NCI-H1092 (cell line): ENCODE measurements around the gene TDO2.
"Not testable (repeated sequence)": the region's sequence is repeated elsewhere in the genome, so short reads cannot be mapped to it uniquely, and the experiment has no call there.

Source experiments
- DNase-seq: peaks from one replicate; lab custom pipeline; 2025; lab: John Stamatoyannopoulos, UW

Gene TDO2

DNA sequence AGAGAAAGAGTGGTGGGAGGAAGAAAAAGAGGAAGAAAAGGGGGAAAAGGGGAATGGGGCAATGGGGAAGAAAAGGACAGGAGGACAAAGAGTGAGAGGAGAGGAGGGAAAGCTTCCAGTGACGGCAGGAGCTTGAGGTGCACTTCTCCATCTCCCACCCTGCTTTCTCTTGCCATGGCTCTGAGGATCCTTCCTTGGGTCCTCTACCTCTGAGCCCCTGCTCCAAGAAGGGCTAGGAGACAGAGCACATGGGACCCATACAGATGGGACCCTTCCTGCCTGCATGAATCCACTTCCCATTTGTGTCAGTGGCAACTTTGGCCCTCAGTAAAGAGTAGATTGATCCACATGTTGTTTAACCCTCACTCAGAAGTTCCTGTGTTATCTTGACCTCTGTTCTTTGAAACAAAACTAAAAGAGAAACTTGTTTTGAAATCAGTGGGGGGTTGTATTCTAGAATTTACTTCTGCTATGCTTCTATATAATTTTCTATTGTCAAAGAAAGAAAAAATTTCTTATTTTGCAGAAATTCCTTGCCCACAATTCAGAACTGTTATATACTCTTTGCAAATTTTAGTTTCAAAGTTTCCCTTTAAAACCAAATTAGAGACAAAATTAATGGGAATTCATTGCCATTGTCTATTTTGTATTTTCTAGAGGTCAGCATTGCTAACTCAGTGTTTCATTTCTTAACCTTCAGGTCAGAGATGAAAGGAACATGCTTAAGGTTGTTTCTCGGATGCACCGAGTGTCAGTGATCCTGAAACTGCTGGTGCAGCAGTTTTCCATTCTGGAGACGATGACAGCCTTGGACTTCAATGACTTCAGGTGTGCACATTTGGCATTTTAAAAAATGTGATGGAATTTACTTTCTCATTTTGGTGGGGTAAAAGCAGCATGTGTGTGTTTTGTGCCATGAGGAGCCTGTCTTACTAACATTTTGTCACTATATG, 5.0 kb downstream of the TDO2 start:
- DNase-seq, result no peak

DNA sequence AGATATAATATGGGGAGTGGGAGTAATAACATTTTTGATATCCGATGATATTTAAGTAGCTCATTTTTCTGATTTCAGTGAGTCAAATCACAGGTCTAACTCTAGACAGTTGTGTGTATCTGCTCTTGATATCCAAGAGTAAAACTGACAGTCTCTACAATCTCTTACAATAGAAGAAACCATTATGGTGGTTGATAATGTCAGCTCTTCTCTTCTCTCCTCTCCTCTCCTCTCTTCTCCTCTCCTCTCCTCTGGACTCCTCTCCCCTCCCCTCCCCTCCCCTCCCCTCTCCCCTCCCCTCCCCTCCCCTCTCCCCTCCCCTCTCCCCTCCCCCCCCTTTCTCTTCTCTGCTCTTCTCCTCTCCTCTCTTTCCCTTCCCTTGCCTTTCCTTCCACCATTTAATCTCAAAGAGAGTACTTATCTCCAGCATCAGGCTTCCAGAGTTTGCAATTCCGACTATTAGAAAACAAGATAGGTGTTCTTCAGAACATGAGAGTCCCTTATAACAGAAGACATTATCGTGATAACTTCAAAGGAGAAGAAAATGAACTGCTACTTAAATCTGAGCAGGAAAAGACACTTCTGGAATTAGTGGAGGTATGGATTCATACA, 6.2 kb downstream of the TDO2 start:
- no peak for DNase-seq

DNA sequence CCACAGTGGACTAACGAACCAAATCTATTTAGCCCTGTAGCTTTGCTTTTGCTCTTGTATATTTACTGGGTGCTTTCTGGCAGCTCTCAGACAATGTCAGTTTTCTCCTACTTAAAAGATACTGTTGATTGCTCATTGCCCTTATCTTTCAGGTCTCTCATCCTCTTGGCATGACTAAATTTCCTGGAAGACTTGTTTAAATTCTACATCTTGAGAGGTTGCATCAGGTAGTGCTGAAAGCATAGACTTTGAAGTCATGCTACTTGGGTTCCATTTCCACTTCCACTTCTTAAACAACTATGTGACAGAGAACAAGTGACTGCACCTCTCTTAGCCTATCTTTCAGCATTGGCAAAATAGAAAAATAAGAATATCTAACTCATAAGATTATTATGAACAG, 8.4 kb downstream of the TDO2 start:
- DNase-seq, result no peak

DNA sequence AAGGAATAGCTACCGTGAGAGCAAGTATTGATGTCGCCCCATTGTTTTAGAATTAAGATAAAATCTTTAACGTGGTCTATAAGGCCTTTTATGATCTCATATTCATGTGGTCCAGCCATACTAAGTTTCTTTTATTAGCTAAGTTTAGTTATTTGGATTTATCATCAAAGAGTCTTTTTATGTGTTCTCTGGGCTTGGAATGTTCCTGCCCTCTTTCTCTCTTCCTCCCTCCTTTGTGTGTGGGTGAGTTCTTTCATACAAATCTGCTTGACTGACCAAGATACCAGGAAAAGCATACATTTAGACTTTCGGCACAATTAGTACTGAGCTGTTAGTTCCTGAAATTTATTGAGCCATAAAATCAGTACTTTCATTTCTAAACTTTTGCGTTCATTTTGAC, 11.3 kb downstream of the TDO2 start:
- DNase-seq, result no peak

DNA sequence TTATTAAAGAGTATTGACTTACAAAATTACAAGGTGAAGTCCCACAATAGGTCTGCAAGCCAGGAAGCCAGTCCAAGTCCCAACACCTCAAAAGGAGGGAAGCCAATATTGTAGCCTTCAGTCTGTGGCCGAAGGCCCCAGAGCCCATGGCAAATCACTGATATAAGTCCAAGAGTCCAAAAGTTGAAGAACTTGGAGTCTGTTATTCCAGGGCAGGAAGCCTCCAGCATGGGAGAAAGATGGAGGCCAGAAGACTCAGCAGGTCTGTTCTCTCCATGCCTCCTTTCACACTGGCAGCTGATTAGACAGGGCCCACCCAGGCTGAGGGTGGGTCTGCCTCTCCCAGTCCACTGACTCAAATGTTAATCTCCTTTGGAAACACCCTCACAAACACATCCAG, 18.1 kb downstream of the TDO2 start:
- DNase-seq, result no peak

DNA sequence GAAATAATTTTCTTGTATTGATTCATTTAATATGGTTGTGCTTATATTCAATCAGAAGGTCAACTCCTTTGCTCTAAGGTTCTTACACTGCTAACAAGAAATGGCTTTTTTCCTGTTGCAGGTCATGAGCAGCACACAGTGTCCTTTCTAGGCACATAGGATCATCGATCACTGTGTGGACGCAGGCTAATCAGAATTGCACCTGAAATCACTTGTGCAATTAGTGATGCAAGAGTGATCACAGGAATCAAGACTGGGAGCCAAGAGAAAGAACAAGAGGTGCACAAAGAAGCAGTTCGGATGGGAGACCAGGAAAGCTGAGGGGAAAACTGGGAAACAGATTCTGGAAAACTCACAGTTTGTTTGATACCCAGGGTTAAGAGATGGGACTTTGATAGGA, 21.1 kb downstream of the TDO2 start:
- no peak for DNase-seq

DNA sequence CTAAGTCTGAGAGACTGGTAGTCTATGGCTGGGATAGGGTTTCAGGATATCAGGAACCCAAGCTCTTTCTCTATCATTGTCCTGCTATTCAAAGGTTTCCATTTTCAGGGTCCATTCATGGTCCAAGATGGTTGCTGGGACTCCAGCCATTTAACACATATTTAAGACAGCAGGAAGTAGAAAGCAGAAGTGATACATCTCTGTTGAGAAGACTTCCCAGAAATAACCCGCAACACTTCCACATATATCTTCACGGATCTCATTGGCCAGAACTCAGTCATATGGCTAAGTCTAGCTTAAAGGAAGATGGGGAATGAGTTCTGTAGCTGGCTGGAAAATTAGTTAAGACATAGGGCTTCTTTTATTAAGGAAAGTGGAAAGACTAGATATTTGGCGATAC, 26.3 kb downstream of the TDO2 start:
- DNase-seq, result no peak

DNA sequence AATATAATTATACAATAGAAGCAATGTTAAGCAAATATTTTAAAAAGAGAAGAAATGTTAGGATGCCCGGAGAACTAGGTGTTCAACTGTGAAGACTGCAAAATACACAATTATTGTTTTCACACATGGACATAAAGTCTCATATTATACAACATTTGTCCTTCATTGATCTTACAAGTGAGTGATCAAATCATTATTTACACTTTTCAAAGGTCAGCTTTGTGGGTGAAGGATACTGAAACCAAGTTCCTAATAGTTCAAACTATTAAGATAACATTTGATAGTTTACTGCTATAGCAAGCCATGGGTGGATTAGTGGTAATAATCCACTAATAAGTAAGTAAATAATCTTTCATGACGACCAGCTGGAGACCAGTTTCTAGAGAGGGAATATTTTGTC, 26.8 kb downstream of the TDO2 start:
- DNase-seq, result no peak

DNA sequence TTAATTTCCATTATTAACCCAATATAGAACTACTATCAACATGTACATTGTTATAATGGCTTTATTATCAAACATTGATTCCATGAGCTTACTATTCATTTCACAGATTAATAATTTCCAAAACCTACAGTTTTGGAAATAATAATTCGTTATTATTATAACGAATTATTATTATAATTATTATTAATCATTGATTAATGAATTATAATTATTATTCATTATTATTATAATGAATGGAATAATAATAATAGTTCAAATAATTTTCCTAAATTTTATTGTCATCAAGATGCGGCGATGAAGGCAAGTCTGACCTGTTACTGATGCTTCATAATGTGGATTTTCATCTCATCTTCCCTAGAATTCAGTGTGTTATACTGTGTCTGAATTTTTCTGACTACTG, 28.1 kb downstream of the TDO2 start:
- no peak for DNase-seq

DNA sequence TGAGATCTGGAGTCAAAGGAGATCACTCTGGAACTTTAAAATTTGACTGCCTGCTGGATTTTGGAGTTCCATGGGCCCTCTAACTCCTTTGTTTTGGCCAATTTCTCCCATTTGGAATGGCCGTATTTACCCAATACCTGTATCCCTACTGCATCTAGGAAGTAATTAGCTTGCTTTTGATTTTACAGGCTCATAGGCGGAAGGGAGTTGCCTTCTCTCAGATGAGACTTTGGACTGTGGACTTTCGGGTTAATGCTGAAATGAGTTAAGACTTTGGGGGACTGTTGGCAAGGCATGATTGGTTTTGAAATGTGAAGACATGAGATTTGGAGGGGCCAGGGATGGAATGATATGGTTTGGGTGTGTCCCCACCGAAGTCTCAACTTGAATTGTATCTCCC, 31.1 kb downstream of the TDO2 start:
- not testable (repeated sequence) for DNase-seq

DNA sequence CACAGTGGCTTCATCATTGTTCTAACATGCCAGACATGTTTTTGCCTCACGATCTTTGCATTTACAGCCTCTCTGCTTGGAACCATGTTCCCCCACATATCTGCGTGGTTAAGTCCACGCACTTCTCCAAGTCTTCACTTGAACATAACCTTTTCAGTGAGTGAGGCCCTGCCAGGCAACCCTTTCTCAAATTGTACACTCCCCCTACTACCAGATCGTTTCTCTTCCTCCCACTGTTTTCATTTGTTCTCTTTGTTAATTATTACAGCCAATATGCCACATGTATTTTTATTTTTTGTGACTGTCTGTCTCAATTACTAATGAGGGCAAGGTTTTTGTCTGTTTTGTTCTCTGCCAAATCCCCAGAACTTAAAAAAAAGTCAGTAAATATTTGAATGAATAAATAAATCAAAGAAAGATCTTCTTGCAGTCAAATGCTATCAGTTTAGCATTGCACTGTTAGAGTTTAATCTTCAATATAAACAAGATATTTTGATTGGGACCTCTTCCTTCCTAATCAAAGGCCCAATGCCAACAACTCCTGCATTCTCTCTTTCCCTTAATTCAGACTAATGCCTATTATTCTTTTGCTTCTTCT, 32.0 kb downstream of the TDO2 start:
- DNase-seq, result no peak

DNA sequence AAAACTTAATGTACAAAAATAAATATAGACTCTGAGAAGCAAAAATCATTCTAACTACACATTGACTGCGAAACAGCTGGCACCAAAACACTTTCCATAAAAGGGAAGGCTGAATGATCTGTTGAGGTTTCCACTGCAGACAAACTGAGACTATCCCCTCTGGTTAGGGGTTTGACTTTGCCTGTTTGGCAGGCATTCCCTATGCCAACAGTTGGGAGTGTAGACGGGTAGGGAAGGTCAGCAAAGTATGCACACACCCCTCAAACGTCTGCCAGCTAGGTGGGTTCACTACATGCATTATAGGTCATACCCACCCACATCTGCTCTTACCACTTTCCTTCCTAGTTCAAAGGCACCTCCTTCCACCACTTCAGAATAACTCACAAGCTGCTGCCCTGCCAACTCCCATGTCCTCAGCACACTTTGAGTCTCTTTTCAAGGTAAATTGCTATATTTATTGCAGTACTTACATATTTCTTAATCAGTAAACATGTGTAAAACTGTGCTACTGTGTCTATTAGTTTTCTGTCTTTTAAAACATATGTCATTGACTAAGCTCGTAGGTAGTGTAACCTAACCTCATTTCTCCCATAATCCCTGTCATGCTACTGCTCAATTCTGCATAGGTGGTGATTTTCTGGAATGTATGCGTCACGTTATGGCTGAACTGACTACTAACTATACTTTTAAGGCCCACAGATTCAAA, 37.7 kb downstream of the TDO2 start:
- no peak for DNase-seq

DNA sequence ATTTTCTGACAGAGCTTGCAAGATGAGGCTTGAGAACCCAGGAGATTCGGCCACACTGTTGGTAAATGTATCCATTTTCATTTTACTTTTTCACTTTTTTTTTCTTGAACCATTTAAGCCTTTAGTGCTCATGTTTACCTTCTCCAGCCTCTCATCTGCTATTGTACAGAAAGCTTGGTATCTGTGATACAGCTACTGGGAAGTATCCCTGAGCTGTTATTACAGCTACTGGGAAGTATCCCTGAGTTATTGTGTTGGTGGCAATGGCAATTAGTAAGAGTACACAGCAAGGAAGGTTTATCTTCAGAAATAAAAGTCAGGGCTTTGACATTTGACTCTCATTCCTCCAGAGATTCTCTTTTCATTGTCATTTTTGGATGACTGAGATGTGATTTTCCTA, 38.3 kb downstream of the TDO2 start:
- DNase-seq, result no peak

DNA sequence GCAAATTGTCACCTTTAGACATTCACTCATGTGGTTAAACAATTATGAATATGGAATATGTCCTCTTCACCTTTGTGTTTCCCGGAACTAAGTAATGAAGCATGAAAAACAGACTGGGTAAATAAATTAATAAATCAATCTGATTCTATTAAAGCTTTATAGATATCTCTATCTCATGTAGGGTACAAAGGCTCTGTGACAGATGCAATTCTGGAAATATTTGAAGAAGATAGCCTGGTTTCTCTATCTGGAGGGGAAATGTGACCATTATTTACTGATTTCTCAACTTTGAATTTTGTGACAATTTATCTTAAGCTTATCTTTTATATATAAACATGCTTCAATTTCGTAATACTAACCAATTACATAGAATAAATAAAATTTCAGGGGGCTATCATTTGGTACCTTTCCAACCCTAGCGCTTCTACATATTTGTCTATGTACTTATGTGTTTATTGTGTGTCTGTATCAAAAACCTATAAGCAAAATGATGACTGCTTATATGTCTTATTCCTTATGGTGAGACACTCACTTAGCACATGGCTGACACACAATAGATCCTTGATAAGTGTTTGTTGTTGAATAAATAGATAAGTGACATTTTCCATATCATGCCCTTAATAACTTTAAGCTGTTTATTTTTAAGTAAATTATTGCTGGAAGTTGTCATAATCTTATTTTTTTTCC, 40.3 kb downstream of the TDO2 start:
- DNase-seq, result no peak

DNA sequence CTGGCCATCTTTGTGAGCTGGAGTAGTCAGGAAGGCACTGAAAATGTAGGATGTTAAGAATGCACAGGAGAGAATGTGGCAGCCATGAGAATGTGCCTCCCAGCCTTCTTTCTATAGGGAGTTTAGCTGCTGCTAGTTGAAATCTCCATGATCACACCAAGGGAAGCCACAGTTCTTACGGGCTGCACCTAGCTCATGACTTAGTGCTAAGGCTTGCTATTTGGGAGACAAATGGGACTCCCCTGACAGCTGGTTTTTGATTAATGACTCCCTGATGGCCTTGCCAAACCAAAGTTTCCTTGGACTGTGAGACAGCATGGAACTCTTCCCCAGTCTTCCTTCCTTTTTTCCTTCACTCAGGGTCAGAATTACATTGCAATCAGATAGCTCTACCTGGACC, 41.0 kb downstream of the TDO2 start:
- no peak for DNase-seq

DNA sequence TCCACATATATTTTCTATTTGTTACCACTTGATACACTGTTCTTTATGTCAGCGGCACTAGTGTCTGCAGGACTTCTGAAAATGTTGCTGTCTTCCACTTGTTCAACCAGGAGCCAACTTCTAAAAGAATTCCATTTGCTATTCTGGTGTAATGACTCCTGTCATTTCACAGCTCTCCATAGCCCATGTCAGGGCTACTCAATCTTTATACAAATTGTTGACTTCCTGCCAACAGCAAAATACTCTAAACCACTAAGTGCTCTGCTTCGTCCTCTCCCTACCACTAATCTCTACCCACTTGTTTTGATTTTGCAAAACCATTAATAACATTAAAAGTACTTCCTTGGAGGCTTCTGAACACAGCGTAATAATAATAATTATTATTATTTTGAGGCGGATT, 43.0 kb downstream of the TDO2 start:
- no peak for DNase-seq

DNA sequence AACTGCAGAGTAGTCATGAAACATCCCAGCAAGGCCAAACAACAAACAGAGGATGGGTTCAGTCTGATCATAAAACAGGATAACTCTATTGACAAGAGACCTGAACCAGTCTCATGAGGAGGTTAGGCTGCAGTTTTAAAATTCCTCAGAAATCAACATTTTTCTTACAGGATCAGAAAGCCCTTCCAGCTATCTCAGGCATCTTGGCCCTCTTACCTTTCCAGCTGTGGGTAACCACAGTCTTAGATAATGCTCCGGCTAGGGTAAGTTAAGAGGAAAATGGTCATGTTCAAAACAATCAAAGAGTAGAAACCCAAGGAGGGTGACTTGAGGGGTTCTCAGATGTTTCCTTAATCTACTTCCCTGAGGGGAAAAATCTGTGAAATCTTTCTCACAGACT, 45.0 kb downstream of the TDO2 start:
- no peak for DNase-seq

DNA sequence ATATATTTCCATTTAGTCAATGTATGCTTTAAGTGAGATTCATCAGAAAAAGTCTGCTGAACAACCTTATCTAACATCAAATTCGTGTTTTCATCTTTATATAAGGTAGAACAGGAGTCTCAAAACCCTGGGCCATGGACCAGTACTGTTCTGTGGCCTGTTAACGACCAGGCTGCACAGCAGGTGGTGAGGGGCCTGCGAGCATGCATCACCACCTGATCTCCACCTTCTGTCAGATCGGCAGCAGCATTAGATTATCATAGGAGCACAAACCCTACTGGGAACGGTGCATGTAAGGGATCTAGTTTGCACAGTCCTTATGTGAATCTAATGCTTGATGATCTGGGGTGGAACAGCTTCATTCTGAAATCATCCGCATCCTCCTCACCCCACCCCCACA, 47.0 kb downstream of the TDO2 start:
- no peak for DNase-seq

DNA sequence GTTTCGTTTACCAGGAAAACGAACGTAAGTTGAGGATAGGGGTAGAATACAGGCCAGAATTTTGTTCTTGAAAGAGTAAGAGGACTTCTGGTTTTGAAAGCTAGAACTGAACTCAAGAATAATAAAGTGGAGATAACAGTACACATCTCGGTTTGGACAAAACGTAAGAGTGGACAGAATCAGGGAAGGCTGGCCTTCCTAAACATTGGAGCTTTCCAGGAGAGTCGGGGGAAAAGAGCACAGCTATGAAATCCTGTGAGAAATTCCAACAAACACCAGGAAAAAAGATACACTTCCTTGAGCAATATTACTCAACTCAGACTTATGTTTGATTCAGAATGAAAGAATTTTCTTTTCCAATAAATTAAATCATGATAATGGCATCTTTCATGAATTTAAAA, 49.0 kb downstream of the TDO2 start:
- DNase-seq, result no peak

DNA sequence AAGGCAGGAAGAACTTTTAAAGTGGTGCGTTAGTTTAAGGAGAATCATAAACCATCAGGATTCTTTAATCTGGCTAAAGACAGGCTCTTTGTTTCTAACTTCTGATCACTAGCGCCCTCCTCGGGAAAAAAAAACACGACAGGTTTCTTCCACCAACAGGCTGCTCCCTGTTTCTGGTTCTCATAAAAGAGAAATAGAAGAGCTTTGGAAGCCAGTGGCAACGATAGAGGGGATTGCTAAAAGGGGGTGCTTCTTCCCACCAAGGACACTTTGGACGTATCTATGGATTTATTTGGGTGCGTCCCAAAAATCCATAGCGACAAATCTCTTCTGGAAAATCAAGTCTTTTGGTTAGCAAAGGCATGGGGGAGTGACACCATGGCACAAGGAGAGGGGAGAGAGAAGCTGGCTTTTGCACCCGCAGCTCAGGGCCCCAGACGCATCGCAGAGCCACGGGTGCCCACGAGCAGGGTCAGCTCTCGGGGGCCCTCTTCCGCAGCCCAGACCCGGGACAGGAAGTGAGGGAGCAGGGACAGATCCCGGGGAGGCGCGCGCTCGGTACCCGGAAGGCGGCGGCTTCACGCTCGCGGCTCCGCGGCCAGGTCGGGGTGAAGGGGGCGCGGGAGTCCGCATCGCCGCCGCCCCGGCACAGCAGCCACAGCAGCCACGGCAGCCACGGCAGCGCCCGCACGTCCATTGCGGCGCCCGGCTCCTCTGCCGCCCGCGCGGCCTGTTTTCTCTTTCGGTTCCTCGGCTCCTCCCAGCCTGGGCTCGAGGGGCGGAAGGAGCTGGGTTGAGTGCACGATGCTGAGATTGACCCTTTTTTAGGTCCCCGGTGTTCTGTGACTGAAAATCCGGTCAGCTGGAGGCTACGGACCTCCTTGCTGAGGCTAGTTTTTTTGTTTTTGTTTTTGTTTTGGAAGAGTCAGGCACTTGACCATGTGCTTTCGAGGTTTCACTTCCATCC, 49.9 kb downstream of the TDO2 start, which contains the start of gene CTSO:
Gene CTSO, minus strand, starts transcription at position 716 of the 967 bp plus-strand sequence. Its CDS starts 19 bp downstream, at position 697.
- peak; percentile 68 for DNase-seq
